ENCODE results near the gene PREX1. TPM values are rescaled to one million over a fixed set of nuclear protein-coding genes. Genes with fewer than 3 reads are reported as not detected.

Gene PREX1
- total and polyA plus RNA-seq, 8 donors: 5.2 to 25.2 (median 16.6) TPM

DNA sequence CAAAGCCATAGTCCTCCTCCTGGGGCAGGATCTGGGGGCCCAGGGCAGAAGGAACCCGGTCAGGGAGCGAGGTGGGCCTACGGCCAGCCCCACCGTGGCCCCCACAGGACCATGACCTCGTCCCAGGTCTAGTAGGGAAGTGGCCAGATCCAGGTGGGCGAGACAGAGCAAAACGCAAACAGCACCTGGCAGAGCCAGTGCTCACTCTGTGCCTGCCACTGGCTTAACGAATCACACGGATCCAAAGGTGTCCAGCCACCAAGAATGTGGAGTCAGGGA lies 169.7 kb downstream of the PREX1 start:
- Histone ChIP-seq H3K4me3 (no peak overlapping the region), H3K36me3 (peaks cover 5 to 66% (median 40%) of the 10 kb centered on the region in 4 donors), H3K9me3 (no peaks in the 10 kb centered on the region), H3K4me1 (peaks cover 0 to 32% (median 14%) of the 10 kb centered on the region in 4 donors), H3K27ac (no peak overlapping the region), H3K27me3 (no peaks in the 10 kb centered on the region)
- no peak for DNase-seq
- intact Hi-C loops (cut with DNase I; ENCODE audit: low total_unique reads): no loop called here
- TF ChIP-seq, protein P1, sequence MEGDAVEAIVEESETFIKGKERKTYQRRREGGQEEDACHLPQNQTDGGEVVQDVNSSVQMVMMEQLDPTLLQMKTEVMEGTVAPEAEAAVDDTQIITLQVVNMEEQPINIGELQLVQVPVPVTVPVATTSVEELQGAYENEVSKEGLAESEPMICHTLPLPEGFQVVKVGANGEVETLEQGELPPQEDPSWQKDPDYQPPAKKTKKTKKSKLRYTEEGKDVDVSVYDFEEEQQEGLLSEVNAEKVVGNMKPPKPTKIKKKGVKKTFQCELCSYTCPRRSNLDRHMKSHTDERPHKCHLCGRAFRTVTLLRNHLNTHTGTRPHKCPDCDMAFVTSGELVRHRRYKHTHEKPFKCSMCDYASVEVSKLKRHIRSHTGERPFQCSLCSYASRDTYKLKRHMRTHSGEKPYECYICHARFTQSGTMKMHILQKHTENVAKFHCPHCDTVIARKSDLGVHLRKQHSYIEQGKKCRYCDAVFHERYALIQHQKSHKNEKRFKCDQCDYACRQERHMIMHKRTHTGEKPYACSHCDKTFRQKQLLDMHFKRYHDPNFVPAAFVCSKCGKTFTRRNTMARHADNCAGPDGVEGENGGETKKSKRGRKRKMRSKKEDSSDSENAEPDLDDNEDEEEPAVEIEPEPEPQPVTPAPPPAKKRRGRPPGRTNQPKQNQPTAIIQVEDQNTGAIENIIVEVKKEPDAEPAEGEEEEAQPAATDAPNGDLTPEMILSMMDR (IDR thresholded peaks at IDR 0.05): no peak
- TF ChIP-seq POLR2AphosphoS5 (IDR thresholded peaks at IDR 0.05): no peak
- TF ChIP-seq POLR2A (IDR thresholded peaks at IDR 0.05): no peak
- TF ChIP-seq EP300 (IDR thresholded peaks at IDR 0.05): no peak
- 77 to 91% (median 82%) methylated on average over 3 to 9 of the region's 9 CpGs for WGBS, 5 donors

DNA sequence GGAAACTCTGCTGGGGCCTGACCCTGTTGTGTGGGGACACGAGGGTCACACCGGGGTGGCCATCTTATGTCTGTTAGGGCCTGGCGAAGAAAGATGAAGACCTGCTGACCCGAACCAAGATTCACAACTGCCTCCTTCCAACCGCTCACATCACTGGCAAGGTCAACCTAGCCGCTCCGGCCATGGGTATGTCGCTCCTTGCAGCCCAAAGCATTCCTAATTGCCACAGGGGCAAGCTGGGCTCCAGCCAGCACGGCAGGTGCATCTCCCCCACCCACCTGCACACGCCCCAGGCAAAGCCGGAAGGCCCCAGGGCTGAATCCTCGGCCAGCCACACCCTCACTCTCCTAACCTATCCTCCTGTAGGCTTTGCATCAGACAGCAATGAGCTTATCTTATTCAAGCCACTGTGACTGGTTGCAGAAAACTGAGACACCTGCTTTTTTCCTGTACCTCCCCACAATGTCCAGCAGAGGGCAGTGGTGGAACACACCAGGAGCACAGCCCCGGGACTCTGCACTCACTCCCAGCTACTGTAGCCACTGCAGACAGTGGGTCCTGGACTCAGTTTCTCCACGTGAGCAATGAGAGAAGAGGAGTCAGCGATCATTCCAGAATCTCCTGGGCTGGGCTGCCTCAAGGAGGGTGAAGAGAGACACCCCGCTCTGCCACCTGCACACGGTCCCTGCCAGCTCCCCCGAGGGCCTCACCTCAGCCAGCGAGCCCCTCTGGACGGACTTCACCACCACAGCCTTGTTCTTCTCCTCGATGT lies 170.2 kb downstream of the PREX1 start:
- H3K27me3 ChIP-seq: no peaks in the 10 kb centered on the region
- DNase-seq: peak; percentile 78 to 93
- intact Hi-C loops (cut with DNase I; ENCODE audit: low total_unique reads): loop anchor here (2.0 kb wide), 1 partner anchor 249 kb away; no protein-coding TSS in a partner anchor
- no peak overlapping the region for H3K4me3 ChIP-seq
- H3K36me3 ChIP-seq: peaks cover 5 to 66% (median 45%) of the 10 kb centered on the region in 4 donors
- peaks cover 0 to 29% (median 14%) of the 10 kb centered on the region in 4 donors for H3K4me1 ChIP-seq
- WGBS, 5 donors: 62 to 72% (median 65%) methylated on average over 19 to 21 of the region's 21 CpGs
- TF ChIP-seq POLR2AphosphoS5 (IDR thresholded peaks at IDR 0.05) (no peak), EP300 (IDR thresholded peaks at IDR 0.05) (no peak), POLR2A (IDR thresholded peaks at IDR 0.05) (no peak)
- TF ChIP-seq, protein P1 (IDR thresholded peaks at IDR 0.05): peak in 6 of 7 experiments; percentile 79 to 97 (median 94)
- H3K9me3 ChIP-seq: no peaks in the 10 kb centered on the region
- no peak overlapping the region for H3K27ac ChIP-seq

GRCh38 chr20:48656661-48657211 lies 171.1 kb downstream of the PREX1 start:
- Histone ChIP-seq H3K9me3 (no peaks in the 10 kb centered on the region), H3K4me1 (peaks cover 0 to 21% (median 14%) of the 10 kb centered on the region in 4 donors), H3K27me3 (no peaks in the 10 kb centered on the region), H3K4me3 (no peak overlapping the region), H3K36me3 (peaks cover 5 to 66% (median 54%) of the 10 kb centered on the region in 4 donors), H3K27ac (no peak overlapping the region)
- 77 to 85% (median 82%) methylated on average over 8 to 15 of the region's 15 CpGs for WGBS, 5 donors
- intact Hi-C loops (cut with DNase I; ENCODE audit: low total_unique reads): loop anchor here (2.0 kb wide), 1 partner anchor 250 kb away; no protein-coding TSS in a partner anchor
- DNase-seq: peak in 1 of 2 donors; percentile 41
- TF ChIP-seq EP300 (IDR thresholded peaks at IDR 0.05): no peak
- TF ChIP-seq, protein P1 (IDR thresholded peaks at IDR 0.05): no peak
- no peak for TF ChIP-seq POLR2AphosphoS5 (IDR thresholded peaks at IDR 0.05)
- TF ChIP-seq POLR2A (IDR thresholded peaks at IDR 0.05): no peak

GRCh38 chr20:48656137-48656536 lies 171.7 kb downstream of the PREX1 start:
- TF ChIP-seq, protein P1 (IDR thresholded peaks at IDR 0.05): no peak
- no peak for TF ChIP-seq POLR2A (IDR thresholded peaks at IDR 0.05)
- no peak for TF ChIP-seq POLR2AphosphoS5 (IDR thresholded peaks at IDR 0.05)
- no peak for TF ChIP-seq EP300 (IDR thresholded peaks at IDR 0.05)
- no peak for DNase-seq
- intact Hi-C loops (cut with DNase I; ENCODE audit: low total_unique reads): loop anchor here (2.0 kb wide), 1 partner anchor 251 kb away; no protein-coding TSS in a partner anchor
- no peaks in the 10 kb centered on the region for H3K9me3 ChIP-seq
- WGBS, 5 donors: 73 to 93% (median 88%) methylated on average over 8 of the region's 8 CpGs
- H3K4me3 ChIP-seq: no peak overlapping the region
- H3K27ac ChIP-seq: no peak overlapping the region
- no peaks in the 10 kb centered on the region for H3K27me3 ChIP-seq
- peaks cover 5 to 70% (median 60%) of the 10 kb centered on the region in 4 donors for H3K36me3 ChIP-seq
- H3K4me1 ChIP-seq: peaks cover 0 to 21% (median 14%) of the 10 kb centered on the region in 4 donors
